Uterus (tissue), 4 donors: ENCODE measurements around the gene E2F2. TPM values are rescaled to one million over a fixed set of nuclear protein-coding genes. Genes with fewer than 3 reads are reported as not detected.

Experiments used
- DNase-seq, 2 donors: peaks; one replicate each; pipeline ENCODE4 v3.0.0-alpha.2; 2019 to 2020
- H3K27ac ChIP-seq, 2 donors: fragments of 200-600 bp; sonication (generic); 1 replicate in 1 of 2; 2 replicates in 1 of 2; pipeline ENCODE4 v1.5.1; 2016 to 2018
- H3K27me3 ChIP-seq, 2 donors: fragments of 200-600 bp; sonication (generic); one replicate each; pipeline ENCODE4 v1.5.1; 2018 to 2019; ENCODE audit warnings: control low read depth in 1 of 2
- H3K36me3 ChIP-seq, 2 donors: fragments of 200-600 bp; sonication (generic); one replicate each; pipeline ENCODE4 v1.5.1; 2019; ENCODE audit warnings: control low read depth in 1 of 2
- H3K4me1 ChIP-seq, 2 donors: fragments of 200-600 bp; sonication (generic); one replicate each; pipeline ENCODE4 v1.5.1; 2018 to 2019; ENCODE audit warnings: control low read depth in 1 of 2
- H3K4me3 ChIP-seq, 2 donors: fragments of 200-600 bp; sonication (generic); 1 replicate in 1 of 2; 2 replicates in 1 of 2; pipeline ENCODE4 v1.5.1; 2018 to 2019; ENCODE audit warnings: mild to moderate bottlenecking in 1 of 2
- H3K9me3 ChIP-seq, 2 donors: fragments of 200-600 bp; sonication (generic); one replicate each; pipeline ENCODE4 v1.5.1; 2019; ENCODE audit warnings: control low read depth in 1 of 2
- POLR2A ChIP-seq, 2 donors: fragments of 450-650 bp; IDR thresholded peaks; one replicate each; pipeline ENCODE4 v1.6.1; 2016; ENCODE audit warnings: antibody characterized with exemption in 2 of 2, mild to moderate bottlenecking in 1 of 2, moderate library complexity in 1 of 2
- intact Hi-C: fragments of 100-400 bp; cut with DNase I; formaldehyde crosslinking; loops from one replicate; pipeline ENCODE4 v1.15.1; 2023; ENCODE audit warnings: low total_unique reads
- total RNA-seq, 4 donors: library from RNA; depleted of rRNA in 3 of 4; stranded (reverse); fragments of >200 nt in 3 of 4; gene quantifications; one replicate each; pipeline versions ENCODE4 v1.1.0 to v1.2.4, GENCODE V29; 2014 to 2023
- TF ChIP-seq, protein P1 (sequence below), 4 experiments: fragments of 200-600 bp in 2 of 4; fragments of 450-650 bp in 2 of 4; sonication (generic) in 2 of 4; IDR thresholded peaks; one replicate each; pipeline ENCODE4 v1.5.1; 2016 to 2019; ENCODE audit warnings: antibody characterized with exemption in 4 of 4, mild to moderate bottlenecking in 2 of 4, moderate library complexity in 1 of 4
- donor health status: DM: yes; HTN: yes; CAD: no.

E2F2 gene
- total RNA-seq, 4 donors from 2014 or later: 0.12 to 4.4 TPM; not detected in 2

- no peak for TF ChIP-seq POLR2A (IDR thresholded peaks at IDR 0.05)
- TF ChIP-seq, protein P1, sequence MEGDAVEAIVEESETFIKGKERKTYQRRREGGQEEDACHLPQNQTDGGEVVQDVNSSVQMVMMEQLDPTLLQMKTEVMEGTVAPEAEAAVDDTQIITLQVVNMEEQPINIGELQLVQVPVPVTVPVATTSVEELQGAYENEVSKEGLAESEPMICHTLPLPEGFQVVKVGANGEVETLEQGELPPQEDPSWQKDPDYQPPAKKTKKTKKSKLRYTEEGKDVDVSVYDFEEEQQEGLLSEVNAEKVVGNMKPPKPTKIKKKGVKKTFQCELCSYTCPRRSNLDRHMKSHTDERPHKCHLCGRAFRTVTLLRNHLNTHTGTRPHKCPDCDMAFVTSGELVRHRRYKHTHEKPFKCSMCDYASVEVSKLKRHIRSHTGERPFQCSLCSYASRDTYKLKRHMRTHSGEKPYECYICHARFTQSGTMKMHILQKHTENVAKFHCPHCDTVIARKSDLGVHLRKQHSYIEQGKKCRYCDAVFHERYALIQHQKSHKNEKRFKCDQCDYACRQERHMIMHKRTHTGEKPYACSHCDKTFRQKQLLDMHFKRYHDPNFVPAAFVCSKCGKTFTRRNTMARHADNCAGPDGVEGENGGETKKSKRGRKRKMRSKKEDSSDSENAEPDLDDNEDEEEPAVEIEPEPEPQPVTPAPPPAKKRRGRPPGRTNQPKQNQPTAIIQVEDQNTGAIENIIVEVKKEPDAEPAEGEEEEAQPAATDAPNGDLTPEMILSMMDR (IDR thresholded peaks at IDR 0.05): no peak
- H3K27me3 ChIP-seq: no peaks in the 10 kb centered on the region
- no peak overlapping the region for H3K4me3 ChIP-seq
- H3K9me3 ChIP-seq: no peaks in the 10 kb centered on the region
- DNase-seq: no peak
- no peaks in the 10 kb centered on the region for H3K36me3 ChIP-seq
- intact Hi-C loops: no loop called here
- H3K27ac ChIP-seq: no peak overlapping the region
- no peaks in the 10 kb centered on the region for H3K4me1 ChIP-seq
Observed at GRCh38 chr1:23459338-23459757, 71.7 kb downstream of the E2F2 start.

Other genes with a start within 250 kb of the E2F2 start
- 100 to 1,000 TPM in 2 of 4 donors, 10 to 100 TPM in 2; 29.7 to 230 (median 116) TPM for gene HNRNPR, start 186.9 kb downstream of the E2F2 start, total RNA-seq
- gene ZNF436, start 161.4 kb downstream of the E2F2 start, total RNA-seq: 10 to 100 TPM; 12.1 to 88.8 (median 21.6) TPM
- 10 to 100 TPM; 20.6 to 70.9 (median 27.8) TPM for gene TCEA3, start 106.5 kb downstream of the E2F2 start, total RNA-seq
- gene ASAP3, start 47.1 kb downstream of the E2F2 start, total RNA-seq: 10 to 100 TPM; 48.4 to 87.7 (median 68.2) TPM
- 100 to 1,000 TPM in 3 of 4 donors, 10 to 100 TPM in 1; 38.4 to 652 (median 260) TPM for gene ID3, start 28.3 kb upstream of the E2F2 start, total RNA-seq
- 1,000 to 10,000 TPM in 3 of 4 donors, 100 to 1,000 TPM in 1; 710 to 1,429 (median 1,220) TPM for gene RPL11, start 160.6 kb upstream of the E2F2 start, total RNA-seq
- gene ELOA, start 212.2 kb upstream of the E2F2 start, total RNA-seq: 10 to 100 TPM in 3 of 4 donors, 1 to 10 TPM in 1; 9.7 to 35.7 (median 22.6) TPM
- gene PITHD1, start 247.2 kb upstream of the E2F2 start, total RNA-seq: 10 to 100 TPM; 27.4 to 59.0 (median 49.9) TPM